Stimulated activated CD4-positive, alpha-beta T cell treated with anti-CD3 and anti-CD28 coated beads, Interleukin-2, amount 100 ng/mL, for 48 hours (primary cell): ENCODE measurements around the gene VAV2.
A peak's percentile ranks its signal among the peaks of the same experiment; 100 is the strongest.

Experiments used
- DNase-seq, 2 donors: peaks; one replicate each; pipeline ENCODE4 v3.0.0-alpha.2; 2020

VAV2 gene

DNA sequence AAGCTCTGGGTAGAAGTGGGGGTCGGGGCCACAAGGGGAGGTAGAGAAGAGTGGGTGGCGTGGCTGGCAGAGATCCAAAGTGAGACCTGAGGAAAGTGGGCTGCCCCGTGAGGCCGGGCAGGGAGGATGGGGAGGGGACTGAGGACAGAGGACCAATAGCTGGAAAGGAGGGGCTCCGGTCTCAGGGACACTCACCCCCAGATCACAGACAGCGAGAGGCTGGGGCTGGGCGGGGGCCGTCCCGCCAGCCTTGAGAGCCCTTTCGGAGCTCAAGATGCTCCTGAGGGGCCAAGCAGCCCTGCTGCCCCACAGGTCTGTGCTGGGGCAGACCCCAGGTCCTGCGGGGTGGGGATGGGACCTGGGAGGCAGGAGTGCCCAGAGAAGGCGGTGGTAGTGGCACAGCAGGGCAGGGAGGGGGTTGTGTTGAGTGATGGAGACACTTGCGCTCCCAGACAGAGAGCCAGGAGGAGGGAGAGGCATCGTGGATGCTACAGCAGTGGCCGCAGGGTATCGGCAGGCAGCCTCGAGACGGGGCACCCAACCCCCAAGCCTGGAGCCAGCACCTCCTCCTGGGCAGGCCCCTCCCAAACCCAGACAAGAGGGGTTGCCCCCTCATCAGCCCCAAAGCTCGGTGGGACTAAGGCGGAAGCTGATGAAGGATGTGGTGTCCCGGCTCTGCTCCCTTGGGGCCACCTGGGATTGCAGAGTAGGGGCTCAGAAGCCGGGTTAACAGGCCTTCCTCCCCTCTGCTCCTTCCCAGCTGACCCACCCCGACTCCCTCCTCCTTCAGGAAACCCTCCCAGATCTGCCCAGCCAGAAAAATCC lies 257.3 kb downstream of the VAV2 start:
- DNase-seq, result no peak

DNA sequence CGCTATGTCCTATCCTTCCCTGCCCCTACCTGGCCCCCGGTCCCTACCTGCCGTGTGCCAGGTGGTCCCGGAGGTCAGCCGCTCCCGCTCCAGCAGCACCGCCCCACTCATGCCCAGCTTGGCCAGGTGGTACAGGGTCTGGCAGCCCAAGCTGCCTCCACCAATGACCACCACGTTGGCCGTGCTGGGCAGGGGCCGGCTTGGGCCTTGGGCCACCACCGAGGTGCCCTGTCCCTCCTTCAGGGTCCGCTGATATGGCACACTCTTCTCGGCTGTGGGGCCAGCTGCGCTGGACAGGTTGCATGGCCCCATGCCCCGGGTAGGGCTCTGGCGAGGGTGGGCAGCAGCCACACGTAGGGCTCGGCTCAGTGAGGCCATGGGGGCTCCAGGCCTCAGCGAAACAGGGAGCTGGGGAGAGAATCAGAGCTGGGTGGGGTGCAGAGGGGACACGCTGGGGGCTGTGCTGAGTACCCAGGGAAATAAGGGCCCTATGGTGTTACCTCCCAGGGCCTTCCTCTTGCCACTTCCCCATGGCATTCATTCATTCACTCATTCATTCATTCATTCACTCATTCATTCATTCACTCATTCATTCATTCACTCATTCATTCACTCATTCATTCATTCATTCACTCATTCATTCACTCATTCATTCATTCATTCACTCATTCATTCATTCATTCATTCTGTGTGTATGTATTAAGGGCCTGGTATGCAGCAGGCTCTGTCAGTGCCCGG lies 258.2 kb downstream of the VAV2 start:
- no peak for DNase-seq

DNA sequence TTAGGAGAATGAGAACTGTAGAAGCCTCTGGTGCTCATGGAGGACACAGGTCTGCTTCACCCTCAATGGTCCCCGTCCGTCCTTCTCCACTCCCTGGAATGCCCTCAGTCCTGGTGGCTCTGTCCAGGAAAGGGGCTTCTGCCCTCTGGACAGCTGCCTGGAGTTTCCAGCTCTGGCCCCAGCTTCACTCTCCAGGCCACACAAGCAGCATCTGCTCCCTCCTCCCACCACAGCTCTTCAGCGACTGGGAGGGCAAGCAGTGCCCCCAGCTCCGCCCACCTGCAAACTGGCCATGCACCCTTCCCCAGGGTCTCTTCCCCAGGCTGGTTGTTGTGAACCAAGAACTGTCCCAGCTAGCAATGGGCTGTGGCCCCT lies 258.7 kb downstream of the VAV2 start:
- no peak for DNase-seq

DNA sequence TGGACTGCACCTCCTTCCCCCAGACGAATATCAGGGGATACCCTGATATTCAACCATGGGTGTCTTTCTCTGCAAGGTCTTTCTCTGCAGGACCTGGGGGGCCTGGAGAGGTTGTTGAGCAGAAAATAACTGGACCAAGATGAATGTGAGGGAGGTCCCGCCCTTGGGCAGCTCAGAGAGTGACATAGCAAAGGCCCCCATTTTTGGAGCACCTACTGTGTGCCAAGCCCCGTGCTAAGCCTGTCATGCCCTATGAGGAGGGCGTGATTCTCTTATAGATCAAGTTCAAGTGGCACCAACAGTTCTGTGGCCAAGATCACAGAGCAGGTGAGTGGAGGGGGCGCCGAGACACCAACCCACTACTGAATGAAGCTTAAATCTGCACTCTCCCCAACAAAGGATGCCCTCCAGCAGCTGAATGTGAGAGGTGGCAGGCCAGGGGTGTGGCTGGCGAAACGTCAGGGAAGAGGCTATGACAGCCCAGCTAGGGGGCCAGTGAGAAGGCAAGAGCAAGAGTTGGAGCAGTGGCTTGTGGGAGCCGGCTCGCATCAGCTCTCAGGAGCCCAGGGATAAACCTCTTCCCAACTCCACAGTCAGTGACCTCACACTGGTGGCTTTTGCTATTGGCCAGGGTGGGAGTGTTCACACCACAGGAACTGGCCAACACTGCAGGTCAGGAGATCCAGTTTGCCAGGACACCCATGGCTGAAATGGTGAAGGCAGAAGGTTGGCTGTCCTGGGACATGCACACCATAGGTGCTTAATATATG lies 259.3 kb downstream of the VAV2 start:
- no peak for DNase-seq

DNA sequence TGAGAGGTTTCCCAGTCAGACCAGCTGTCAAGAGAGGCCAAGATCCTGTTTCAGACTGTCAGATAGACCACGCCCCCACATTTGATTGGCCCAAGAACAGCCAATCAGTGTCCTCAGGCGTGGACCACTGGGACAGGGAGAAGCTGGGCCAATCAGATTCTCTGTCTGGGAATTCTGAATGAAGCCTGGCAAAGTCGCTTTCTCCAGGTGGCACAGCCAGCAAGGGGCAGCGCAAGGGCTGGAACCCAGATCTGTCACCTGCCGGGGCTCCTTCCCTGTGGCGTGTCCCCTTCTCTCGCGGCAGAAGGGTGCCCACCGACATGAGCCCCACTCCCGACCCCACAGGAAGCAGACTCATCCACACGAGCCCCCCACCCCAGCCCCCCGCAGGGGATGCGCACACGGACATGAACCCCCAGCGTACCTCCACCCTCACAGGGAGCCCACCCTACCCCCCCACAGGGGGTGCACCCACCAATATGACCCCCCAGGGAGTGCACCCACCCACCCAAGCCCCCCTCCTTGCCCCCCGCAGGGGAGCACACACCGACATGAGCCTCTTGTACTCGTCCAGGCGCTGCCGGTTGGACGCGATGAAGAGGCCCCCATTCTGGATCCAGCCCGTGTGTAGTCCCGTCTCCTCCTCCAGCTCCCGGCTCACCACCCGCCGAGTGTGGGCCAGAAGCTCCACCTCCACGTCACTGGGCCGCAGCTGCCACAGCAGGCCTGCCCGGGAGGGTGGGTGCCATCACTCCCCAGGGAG lies 260.1 kb downstream of the VAV2 start:
- DNase-seq, result no peak

DNA sequence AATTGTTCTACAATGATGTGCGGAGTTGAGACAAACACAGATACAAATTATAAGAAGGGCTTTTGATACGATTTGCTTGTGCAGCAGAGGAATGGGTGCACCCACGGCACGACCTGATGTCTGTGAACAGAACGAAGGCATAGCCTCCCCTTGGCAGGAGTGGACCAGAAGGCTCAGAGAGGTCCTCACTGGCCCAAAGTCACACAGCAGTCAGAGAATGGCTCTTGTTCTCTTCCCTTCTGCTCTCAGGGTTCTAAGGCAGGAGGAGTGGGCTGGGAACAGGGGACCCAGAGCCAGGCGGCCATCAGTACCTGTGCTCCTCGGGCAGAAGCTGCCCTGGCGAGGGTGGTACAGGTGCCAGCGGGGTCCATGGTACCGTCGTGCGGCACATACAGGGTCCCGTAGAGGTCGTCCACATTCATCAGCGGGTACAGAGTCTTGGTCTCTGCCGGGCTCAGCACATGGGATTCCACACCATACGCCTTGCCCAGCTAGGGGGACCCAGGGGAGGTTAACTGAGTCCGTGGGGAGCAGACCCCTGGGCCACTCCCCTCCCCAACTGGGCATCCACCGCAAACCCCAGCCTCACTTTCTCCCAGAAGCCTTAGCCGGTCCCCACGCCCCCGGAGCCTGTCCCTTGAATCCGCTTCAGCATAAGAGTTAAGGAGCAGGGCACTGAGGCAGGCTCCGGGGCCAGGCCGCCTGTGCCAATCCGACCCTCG lies 261.0 kb downstream of the VAV2 start:
- no peak for DNase-seq

DNA sequence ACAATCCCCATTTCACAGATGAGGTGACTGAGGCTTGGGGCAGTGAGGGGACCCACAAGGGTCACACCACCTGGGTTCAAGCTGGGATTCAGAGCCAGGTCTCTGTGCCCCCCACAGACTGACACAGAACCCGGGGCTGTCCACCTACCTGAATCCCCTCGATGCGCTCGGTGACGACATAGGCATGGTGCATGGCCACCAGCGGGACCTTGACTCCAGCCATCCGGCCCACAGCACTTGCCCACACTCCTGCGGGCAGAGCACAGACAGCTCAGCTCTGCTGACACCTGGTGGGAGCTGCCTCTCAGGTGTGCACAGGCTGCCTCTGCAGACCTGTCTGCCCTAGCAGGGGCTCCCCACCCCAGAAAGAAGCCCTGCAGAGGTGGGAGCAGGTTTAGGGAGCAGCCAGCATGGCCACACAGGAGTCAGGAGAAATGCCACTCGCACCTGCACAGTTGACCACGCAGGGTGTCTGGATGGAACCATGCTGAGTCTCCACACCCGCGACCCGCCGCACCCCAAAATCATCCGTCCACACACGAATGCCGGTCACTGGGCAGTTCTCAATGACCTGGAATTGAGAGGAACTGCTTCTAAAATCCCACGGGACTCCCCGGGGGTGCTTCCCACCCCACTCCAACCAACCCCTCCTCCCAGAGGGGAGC lies 262.4 kb downstream of the VAV2 start:
- no peak for DNase-seq

DNA sequence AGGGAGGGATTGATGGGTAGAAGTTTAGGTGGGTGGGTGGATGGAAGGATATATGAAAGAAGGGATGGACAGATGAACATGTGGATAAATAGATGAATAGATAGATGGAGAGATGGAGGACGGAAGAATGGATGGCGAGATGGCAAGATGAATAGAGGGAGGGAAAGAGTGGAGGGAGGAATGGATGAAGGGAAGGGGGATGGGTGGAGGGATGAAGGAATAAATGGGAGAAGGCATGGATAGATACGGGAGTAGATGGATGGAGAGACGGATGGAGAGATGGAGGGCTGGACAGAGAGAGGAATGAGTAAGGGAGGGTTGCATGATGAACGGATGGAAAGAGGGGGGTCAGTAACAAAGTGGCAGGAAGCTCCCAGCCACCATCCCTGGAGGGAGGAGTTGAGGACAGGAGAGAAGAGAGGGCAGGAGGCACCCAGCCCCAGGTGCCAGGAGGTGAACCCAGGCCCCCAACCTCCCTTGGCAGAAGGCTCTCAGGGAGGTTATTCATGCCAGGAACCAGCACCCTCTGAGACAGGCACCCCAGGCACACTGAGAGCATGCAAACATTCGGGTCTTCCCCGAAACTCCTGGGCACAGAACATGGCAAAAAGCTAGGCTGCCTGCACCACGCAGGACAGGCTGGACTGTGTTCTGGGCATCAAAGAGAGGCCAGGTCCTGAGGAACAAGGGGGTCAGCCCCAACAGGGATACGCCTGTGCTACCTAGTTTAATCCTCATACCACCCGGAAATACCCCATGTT lies 263.1 kb downstream of the VAV2 start:
- no peak for DNase-seq

DNA sequence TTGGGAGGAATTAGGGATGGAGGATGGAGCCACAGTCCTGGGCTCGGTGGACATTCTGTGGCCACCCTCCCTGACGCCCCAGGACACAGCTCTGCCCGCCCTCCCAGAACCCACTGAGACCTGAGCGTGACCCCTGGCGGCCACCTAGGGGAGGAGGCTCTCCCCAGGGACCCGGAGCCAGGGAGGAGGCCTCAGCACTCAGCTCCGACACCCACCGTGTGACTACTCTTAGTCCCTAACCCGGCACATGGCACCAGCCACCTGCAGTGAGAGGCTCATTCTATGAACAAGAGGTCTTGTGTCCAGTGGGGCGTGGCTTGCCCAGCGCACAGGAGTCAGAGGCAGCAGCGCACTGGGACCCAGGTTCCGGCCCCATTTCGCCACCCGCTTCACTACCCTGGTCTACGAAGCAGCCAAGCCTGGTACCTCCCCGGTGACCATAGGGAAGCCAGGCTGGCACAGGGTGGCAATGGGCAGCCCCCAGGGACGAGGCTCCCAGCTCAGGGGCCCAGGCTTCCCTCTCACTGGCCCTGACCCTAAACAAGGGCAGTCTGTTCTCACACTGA lies 264.2 kb downstream of the VAV2 start:
- DNase-seq, result no peak

DNA sequence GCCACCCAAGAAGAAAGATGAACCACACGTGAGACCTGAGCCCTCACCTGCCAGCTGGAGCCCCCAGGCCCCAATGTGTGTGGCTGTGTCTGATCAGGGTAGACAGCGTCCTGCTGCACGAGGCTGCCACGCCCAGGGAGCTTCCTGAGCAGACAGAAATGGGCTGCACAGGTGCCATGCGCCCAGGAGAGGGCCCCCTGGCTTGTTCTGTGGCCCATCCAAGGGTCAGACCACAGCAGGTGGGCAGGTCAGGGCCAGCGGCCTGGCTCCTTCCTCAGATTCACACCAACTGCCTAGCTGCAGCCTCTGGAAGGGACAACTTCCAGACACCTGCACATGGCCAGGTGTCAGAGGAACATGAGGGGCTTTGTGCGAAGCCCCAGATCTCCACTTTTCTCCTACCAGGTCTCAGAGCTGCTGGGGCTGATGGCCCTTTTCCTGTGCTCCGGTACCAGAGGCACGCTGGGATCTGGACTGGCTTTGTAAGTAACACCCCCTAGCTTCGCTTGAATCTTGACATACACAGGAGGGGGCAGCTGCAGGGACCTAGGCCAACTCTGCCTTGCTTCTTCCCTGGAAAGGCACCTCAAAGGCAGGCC lies 264.7 kb downstream of the VAV2 start:
- DNase-seq, result no peak

DNA sequence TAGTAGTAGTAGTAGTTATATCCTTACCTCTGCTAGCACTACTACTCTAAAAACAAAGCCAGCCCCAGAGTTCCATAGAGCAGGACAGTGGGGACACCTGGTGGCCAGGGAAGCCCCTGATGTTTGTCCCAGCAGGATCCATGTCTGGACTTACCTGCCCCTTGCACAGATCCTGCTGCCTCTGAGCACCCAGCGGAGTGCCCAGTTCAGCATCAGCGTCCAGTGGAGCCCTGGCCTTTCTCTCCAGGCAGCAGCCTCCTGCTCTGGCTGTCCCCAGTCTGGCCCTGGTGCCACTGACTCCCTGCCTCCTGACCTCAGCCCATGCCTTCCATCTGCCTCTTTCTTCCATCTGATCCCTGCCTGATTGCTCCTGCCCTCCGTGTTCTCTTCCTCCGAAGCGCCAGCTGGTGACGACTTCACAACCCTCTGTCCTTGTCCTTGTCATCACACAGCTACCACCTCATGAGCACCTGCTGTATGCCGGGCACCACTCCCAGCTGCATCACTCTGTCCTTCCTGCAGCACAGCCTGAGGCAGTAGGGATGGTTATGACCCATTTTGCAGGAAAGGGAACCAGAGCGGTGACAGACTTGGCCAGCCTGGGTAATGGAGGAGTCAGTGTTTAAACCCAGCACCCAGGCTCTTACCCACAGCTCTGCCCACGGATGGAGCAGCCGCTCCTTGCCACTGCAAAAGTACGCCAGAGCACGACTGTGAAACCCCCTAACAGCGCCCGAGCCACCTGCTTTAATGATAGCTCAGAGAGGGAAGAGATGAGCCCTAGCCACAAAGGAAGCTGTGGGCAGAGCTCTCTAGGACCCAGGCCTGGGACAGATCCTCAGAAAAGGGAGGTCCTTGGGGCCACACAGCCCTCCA lies 265.5 kb downstream of the VAV2 start:
- DNase-seq, result peak; percentile 45 to 51

DNA sequence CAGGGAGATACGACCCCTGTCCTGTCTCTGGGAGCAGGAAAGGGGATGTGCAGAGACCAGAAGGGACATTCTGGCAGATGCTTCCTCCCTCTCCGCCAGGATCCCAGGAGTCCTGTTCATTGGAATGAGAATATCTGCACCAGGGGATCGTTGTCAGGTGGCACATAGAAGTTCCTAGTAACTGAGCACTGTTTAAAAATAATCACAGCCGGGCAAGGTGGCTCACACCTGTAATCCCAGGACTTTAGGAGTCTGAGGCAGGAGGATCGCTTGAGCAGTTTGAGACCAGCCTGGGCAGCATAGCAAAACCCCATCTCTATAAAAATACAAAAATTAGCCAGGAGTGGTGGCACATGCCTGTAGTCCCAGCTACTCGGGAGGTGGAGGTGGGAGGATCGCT lies 266.2 kb downstream of the VAV2 start:
- DNase-seq, result no peak

DNA sequence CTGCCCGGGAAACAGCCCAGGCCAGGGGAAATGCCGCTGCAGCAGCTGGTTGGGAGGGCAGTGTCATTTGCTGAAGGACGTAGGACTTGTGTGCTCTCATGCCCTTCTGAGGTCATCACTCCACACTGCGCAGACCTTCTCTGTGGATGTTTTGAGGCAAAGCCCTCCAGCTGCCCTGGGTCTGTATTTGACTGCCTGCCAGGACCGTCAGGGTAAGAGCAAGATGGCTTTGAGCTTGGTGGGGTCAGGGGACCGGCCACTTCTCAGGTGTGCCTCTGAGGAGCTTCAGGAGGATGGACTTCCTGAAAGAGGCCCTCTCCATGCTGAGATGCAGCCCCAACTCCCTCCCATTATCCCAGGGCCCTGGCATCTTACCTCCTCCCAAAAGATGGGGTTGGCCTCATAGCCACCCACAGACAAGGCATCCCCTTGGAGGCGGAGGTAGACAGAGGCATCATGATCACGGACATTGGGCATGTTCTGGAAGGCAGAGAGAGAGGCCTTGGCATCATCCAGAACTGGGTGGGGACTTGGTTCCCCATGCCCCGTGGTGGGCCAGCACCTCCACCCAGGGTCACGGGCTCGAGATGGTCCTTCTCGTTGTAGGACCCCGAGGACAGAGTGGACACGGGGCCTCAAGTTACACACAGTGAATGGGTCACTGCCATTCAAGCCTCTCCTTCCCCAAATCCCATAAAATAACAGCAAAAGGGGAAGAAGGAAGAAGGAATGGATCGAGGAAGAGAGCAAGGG lies 273.4 kb downstream of the VAV2 start:
- no peak for DNase-seq

DNA sequence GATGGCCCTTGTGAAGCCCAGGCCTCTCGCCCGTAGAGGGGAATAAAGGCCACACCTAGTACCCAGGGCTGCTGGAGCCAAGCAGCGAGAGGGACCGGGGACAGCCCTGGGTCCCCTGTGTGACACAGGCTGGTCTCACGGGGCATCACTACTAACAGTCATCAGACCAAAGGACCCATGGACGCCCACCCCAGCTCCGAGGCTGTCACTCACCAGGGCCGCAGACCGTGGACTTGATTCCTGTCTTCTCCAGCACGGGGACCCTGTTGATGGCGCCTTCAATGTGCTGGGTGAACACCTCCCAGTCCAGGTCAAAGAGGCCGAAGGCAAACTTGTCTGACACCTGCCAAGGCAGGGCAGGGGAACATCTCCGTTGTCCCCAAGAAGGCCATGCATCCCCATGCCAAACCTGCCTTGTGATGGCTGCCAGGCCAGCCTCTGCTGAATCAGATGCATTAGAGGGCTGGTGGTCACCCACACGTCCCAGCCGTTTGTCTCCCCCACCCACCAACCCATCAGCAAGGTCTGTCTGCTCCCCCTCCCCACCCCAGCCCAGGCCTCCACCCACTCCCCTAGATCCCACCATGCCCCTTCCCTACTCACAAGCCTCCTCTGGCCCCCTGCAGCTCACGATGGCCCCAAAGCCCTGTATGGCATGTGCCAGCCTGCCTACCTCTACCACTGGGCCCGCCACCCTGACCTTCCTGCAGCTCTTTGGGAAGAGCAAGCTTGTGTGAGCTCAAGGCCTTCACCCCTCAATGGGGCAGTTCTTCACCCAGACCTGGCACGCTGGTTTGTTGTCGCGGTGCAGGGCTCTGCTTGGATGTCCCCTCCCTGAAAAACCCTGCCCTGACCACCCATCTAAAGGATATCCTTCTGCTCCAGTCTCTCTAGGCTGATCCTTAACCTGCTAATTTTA lies 274.8 kb downstream of the VAV2 start:
- DNase-seq, result no peak

DNA sequence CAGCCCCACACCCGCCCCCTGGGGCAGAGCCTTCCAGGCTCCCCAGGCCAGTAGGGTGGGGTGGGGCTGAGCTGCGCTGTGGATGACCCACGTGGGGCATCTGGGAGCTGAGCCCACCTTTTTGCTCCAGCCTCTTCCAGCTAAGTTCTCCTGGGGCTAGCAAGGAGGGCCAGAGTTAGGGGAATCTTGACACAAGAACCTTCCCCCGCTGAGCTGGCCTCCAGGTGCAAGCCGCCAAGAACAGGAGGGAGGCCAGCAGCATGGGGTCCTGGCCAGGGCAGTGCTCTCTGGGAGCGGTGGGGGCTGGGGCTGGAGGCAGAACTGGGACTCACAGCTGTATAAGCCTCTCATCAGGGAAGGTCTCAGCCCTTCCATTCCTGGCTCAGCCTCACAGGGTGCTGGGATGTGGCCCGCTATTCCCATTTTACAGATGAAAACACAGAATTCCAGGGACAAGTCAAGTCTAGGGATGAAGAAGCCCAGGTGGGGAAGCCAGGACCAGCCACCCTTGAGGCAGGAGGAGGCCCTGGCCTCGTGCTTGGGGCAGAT lies 275.5 kb downstream of the VAV2 start:
- DNase-seq, result no peak

DNA sequence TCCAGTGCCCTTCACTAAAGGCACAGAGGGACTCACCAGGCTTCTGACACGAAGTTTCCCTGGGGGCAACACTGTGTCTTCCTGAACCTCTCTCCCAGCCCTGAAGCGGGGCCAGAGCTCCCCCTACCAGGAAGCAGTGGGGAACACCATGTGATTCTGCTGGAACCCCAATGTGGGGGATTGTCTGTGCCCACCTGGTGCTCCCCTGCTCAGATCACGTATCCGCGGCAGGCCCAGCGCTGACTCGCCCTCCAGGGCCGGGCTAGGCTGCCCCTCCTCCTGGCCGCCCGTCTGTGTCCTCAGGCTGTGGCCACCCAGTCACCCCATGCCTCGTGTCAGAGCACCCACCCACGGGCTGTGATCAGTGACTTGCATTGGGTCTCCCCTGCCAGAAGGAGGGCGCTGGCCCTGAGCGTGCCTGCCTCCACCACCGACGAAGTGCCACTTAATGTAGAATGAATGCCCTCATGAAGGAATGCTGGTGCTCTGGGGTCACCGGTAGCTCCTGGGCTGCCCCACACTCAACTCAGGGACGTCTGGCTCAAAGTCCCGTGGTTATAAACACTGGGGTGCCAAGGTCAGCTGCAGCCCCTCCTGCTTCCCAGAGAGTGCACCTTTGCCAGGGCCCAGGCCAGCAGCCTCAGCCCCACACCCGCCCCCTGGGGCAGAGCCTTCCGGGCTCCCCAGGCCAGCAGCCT lies 276.1 kb downstream of the VAV2 start:
- DNase-seq, result no peak
